HEK293T (cell line): ENCODE results near the gene DLG2.

Experiments
- CTCF ChIA-PET: fragments of 350-600 bp; formaldehyde crosslinking; extraction: SDS; loops from one replicate; lab custom pipeline; 2021; ENCODE audit warnings: antibody characterized with exemption, inconsistent platforms; lab: Yijun Ruan, JAX
- POLR2A ChIA-PET: fragments of 350-600 bp; formaldehyde crosslinking; extraction: SDS; loops from one replicate; lab custom pipeline; 2020; ENCODE audit warnings: antibody characterized with exemption, inconsistent platforms; lab: Yijun Ruan, JAX
- DNase-seq: peaks from one replicate; pipeline ENCODE4 v3.0.0; 2012; ENCODE audit warnings: mixed read lengths; ENCODE audit errors: extremely low spot score
- ARNT ChIP-seq: fragments of 450-650 bp; IDR thresholded peaks from 2 replicates; pipeline ENCODE4 v1.6.1; 2017; ENCODE audit warnings: mild to moderate bottlenecking
- BHLHE40 ChIP-seq: fragments of 450-650 bp; IDR thresholded peaks from 2 replicates; pipeline ENCODE4 v1.6.1; 2016; ENCODE audit warnings: mild to moderate bottlenecking, moderate library complexity, borderline replicate concordance
- CTBP1 ChIP-seq: fragments of 450-650 bp; IDR thresholded peaks from 2 replicates; pipeline ENCODE4 v1.6.1; 2016; ENCODE audit warnings: borderline replicate concordance
- ELF4 ChIP-seq: fragments of 450-650 bp; IDR thresholded peaks from 2 replicates; pipeline ENCODE4 v1.6.1; 2017; ENCODE audit warnings: antibody characterized with exemption
- FOXA1 ChIP-seq: fragments of 450-650 bp; IDR thresholded peaks from 2 replicates; pipeline ENCODE4 v1.6.1; 2016; ENCODE audit warnings: mild to moderate bottlenecking
- FOXK2 ChIP-seq: fragments of 450-650 bp; IDR thresholded peaks from 2 replicates; pipeline ENCODE4 v1.6.1; 2016; ENCODE audit warnings: mild to moderate bottlenecking
- FOXM1 ChIP-seq: fragments of 450-650 bp; IDR thresholded peaks from 2 replicates; pipeline ENCODE4 v1.6.1; 2017; ENCODE audit warnings: mild to moderate bottlenecking, borderline replicate concordance
- HDGF ChIP-seq: fragments of 450-650 bp; IDR thresholded peaks from 2 replicates; pipeline ENCODE4 v1.6.1; 2017; ENCODE audit warnings: antibody characterized with exemption, borderline replicate concordance
- L3MBTL2 ChIP-seq: fragments of 450-650 bp; conservative IDR thresholded peaks from 2 replicates; pipeline ENCODE4 v1.6.1; 2016; ENCODE audit warnings: mild to moderate bottlenecking
- LEF1 ChIP-seq: fragments of 450-650 bp; IDR thresholded peaks from 2 replicates; pipeline ENCODE4 v1.6.1; 2017; ENCODE audit warnings: mild to moderate bottlenecking, borderline replicate concordance
- NFRKB ChIP-seq: fragments of 450-650 bp; IDR thresholded peaks from 2 replicates; pipeline ENCODE4 v1.6.1; 2016; ENCODE audit warnings: mild to moderate bottlenecking, moderate library complexity
- SP1 ChIP-seq: fragments of 450-650 bp; IDR thresholded peaks from 2 replicates; pipeline ENCODE4 v1.6.1; 2017
- SUZ12 ChIP-seq: fragments of 450-650 bp; IDR thresholded peaks from 2 replicates; pipeline ENCODE4 v1.6.1; 2016; ENCODE audit warnings: mild to moderate bottlenecking
- TARDBP ChIP-seq: fragments of 450-650 bp; IDR thresholded peaks from 2 replicates; pipeline ENCODE4 v1.6.1; 2016
- ZNF384 ChIP-seq: fragments of 450-650 bp; IDR thresholded peaks from 2 replicates; pipeline ENCODE4 v1.6.1; 2016
- TF ChIP-seq, protein P1 (sequence below): fragments of 450-650 bp; IDR thresholded peaks from 2 replicates; pipeline ENCODE4 v1.6.1; 2016

Gene DLG2

DNA sequence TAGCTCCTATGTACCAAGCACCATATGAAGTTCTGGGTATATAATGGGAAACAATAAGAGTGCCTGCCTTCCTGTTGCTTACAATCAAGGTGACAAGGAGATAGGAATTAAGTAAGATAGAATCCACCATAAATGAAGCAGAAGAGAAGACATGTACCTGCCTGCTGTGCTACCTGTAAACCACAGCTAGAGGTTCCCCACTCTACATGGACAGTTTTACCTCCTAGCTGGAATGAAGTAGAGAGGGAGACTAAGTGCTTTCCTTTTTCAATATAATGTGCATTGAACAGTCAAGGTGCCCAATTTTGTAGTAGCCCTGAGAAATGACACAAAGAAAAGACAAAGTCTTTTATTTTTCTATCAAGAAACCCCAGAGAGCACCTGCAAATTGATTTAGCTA is 984.6 kb downstream of the DLG2 start:
- DNase-seq: no peak
- ChIA-PET POLR2A (no interaction called here), CTCF (no interaction called here)
- TF ChIP-seq ELF4 (no peak), LEF1 (no peak), TARDBP (no peak), L3MBTL2 (no peak), ARNT (no peak), FOXK2 (no peak), SUZ12 (no peak), FOXA1 (no peak), HDGF (no peak), FOXM1 (no peak), BHLHE40 (no peak), NFRKB (no peak), SP1 (no peak), ZNF384 (no peak), CTBP1 (no peak)
- TF ChIP-seq, protein P1, sequence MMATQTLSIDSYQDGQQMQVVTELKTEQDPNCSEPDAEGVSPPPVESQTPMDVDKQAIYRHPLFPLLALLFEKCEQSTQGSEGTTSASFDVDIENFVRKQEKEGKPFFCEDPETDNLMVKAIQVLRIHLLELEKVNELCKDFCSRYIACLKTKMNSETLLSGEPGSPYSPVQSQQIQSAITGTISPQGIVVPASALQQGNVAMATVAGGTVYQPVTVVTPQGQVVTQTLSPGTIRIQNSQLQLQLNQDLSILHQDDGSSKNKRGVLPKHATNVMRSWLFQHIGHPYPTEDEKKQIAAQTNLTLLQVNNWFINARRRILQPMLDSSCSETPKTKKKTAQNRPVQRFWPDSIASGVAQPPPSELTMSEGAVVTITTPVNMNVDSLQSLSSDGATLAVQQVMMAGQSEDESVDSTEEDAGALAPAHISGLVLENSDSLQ: no peak

GRCh38 chr11:84634309-84634708 is 992.8 kb downstream of the DLG2 start:
- no peak for DNase-seq
- CTCF ChIA-PET: no interaction called here
- POLR2A ChIA-PET: no interaction called here
- TF ChIP-seq SUZ12 (no peak), HDGF (no peak), TARDBP (no peak), ELF4 (no peak), SP1 (no peak), FOXM1 (no peak), BHLHE40 (no peak), L3MBTL2 (no peak), CTBP1 (no peak), LEF1 (no peak), ZNF384 (no peak), FOXA1 (no peak), NFRKB (no peak), ARNT (no peak), FOXK2 (no peak)
- TF ChIP-seq, protein P1: no peak

GRCh38 chr11:84628871-84629620 is 998.1 kb downstream of the DLG2 start:
- no peak for TF ChIP-seq TARDBP
- ChIA-PET POLR2A (no interaction called here), CTCF (no interaction called here)
- no peak for DNase-seq

- DNase-seq: no peak
- no peak for TF ChIP-seq CTBP1
- no peak for TF ChIP-seq HDGF
- TF ChIP-seq, protein P1: no peak
- TF ChIP-seq BHLHE40: no peak
- TF ChIP-seq FOXA1: no peak
- TF ChIP-seq ARNT: no peak
- no peak for TF ChIP-seq SP1
- no peak for TF ChIP-seq LEF1
- no peak for TF ChIP-seq NFRKB
- no peak for TF ChIP-seq SUZ12
- no peak for TF ChIP-seq ELF4
- TF ChIP-seq TARDBP: no peak
- POLR2A ChIA-PET: no interaction called here
- CTCF ChIA-PET: no interaction called here
Measured at GRCh38 chr11:84626256-84626655, 1000.9 kb downstream of the DLG2 start.

GRCh38 chr11:84612645-84613044 is 1014.5 kb downstream of the DLG2 start:
- ChIA-PET CTCF (no interaction called here), POLR2A (no interaction called here)
- no peak for TF ChIP-seq ELF4
- TF ChIP-seq, protein P1: no peak
- no peak for TF ChIP-seq SUZ12
- TF ChIP-seq FOXA1: no peak
- TF ChIP-seq FOXM1: no peak
- TF ChIP-seq TARDBP: no peak
- TF ChIP-seq SP1: no peak
- no peak for TF ChIP-seq BHLHE40
- no peak for TF ChIP-seq ARNT
- no peak for TF ChIP-seq ZNF384
- no peak for TF ChIP-seq HDGF
- no peak for DNase-seq

DNA sequence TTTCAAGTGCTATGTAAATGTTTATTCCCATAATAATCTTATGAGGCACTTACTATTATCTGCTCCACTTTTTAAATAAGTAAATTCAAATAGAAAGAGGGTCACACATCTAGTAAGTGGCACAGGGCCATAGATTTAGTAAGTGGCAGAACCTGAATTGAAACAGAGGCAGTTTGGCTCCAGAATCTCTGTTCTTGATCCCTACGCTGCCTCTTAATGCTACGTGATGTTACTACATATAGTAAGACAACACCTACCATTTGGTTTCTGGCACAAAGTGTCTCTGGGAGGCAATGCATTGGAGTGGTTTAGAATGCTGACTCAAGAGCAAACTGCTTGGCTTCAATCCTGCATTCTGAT is 1018.3 kb downstream of the DLG2 start:
- no peak for TF ChIP-seq HDGF
- TF ChIP-seq SUZ12: no peak
- TF ChIP-seq NFRKB: no peak
- no peak for TF ChIP-seq ARNT
- no peak for TF ChIP-seq FOXK2
- no peak for TF ChIP-seq ELF4
- TF ChIP-seq FOXM1: no peak
- TF ChIP-seq ZNF384: no peak
- TF ChIP-seq, protein P1: no peak
- TF ChIP-seq BHLHE40: no peak
- TF ChIP-seq TARDBP: no peak
- TF ChIP-seq LEF1: no peak
- no peak for TF ChIP-seq SP1
- TF ChIP-seq L3MBTL2: no peak
- no peak for TF ChIP-seq FOXA1
- TF ChIP-seq CTBP1: no peak
- ChIA-PET POLR2A (no interaction called here), CTCF (no interaction called here)
- no peak for DNase-seq
